Mononuclear cell (primary cell): ENCODE measurements around the gene KLK5. TPM values are rescaled to one million over a fixed set of nuclear protein-coding genes. Genes with fewer than 3 reads are reported as not detected.
"Not testable (repeated sequence)": the region's sequence is repeated elsewhere in the genome, so short reads cannot be mapped to it uniquely, and the experiment has no call there.

ENCODE experiments used
- H3K27me3 ChIP-seq: 2 replicates; pipeline ENCODE4 v1.6.0; 2011; ENCODE audit warnings: low read length, control low read depth; ENCODE audit not compliant: insufficient read depth
- H3K4me1 ChIP-seq: 2 replicates; pipeline ENCODE4 v1.5.1; 2011; ENCODE audit warnings: mild to moderate bottlenecking, low read length, control low read depth; ENCODE audit not compliant: insufficient read depth
- H3K4me3 ChIP-seq: 2 replicates; pipeline ENCODE4 v1.5.1; 2011; ENCODE audit warnings: mild to moderate bottlenecking, low read length, moderate library complexity
- H3K9me3 ChIP-seq: 2 replicates; pipeline ENCODE4 v1.5.1; 2011; ENCODE audit warnings: low read depth, mild to moderate bottlenecking, control low read depth, low read length
- total RNA-seq: library from RNA; depleted of rRNA; stranded (reverse); fragments of >200 nt; gene quantifications from one replicate; pipeline ENCODE4 v1.2.3, GENCODE V29; 2012

The KLK5 gene
- total RNA-seq, 1 donor: not detected

- not testable (repeated sequence) for H3K9me3 ChIP-seq, H3K4me1 ChIP-seq, H3K27me3 ChIP-seq, H3K4me3 ChIP-seq
Observed at GRCh38 chr19:50896089-50896590, 56.7 kb downstream of the KLK5 start.

GRCh38 chr19:50894478-50895356, 58.1 kb downstream of the KLK5 start:
- no peaks in the 10 kb centered on the region for H3K4me1 ChIP-seq
- no peaks in the 10 kb centered on the region for H3K9me3 ChIP-seq
- H3K27me3 ChIP-seq: no peaks in the 10 kb centered on the region
- no peak overlapping the region for H3K4me3 ChIP-seq

Other genes with a start within 250 kb of the KLK5 start
- gene SHANK1, start 233.2 kb downstream of the KLK5 start, total RNA-seq: 0.21 TPM
- 3.8 TPM for gene CLEC11A, start 229.7 kb downstream of the KLK5 start, total RNA-seq
- not detected for gene GPR32, start 182.6 kb downstream of the KLK5 start, total RNA-seq
- not detected for gene ACP4, start 162.6 kb downstream of the KLK5 start, total RNA-seq
- not detected for gene KLK1, start 129.3 kb downstream of the KLK5 start, total RNA-seq
- not detected for gene KLK15, start 119.5 kb downstream of the KLK5 start, total RNA-seq
- gene KLK3, start 98.1 kb downstream of the KLK5 start, total RNA-seq: 0.31 TPM
- 0.31 TPM for gene KLK2, start 79.6 kb downstream of the KLK5 start, total RNA-seq
- 0.21 TPM for gene KLK4, start 41.6 kb downstream of the KLK5 start, total RNA-seq
- gene KLK6, start 16.6 kb upstream of the KLK5 start, total RNA-seq: not detected
- not detected for gene KLK7, start 30.9 kb upstream of the KLK5 start, total RNA-seq
- gene KLK8, start 48.6 kb upstream of the KLK5 start, total RNA-seq: not detected
- not detected for gene KLK10, start 66.7 kb upstream of the KLK5 start, total RNA-seq
- gene KLK11, start 73.6 kb upstream of the KLK5 start, total RNA-seq: not detected
- gene KLK12, start 82.0 kb upstream of the KLK5 start, total RNA-seq: not detected
- not detected for gene KLK13, start 112.1 kb upstream of the KLK5 start, total RNA-seq
- gene KLK14, start 129.8 kb upstream of the KLK5 start, total RNA-seq: 0.10 TPM
- 1.9 TPM for gene CTU1, start 155.4 kb upstream of the KLK5 start, total RNA-seq
- gene SIGLEC9, start 171.9 kb upstream of the KLK5 start, total RNA-seq: 9.4 TPM
- gene SIGLEC7, start 189.3 kb upstream of the KLK5 start, total RNA-seq: 6.0 TPM